Heart right ventricle (tissue), 16 donors: ENCODE data around the gene FAM83C. TPM values are rescaled to one million over a fixed set of nuclear protein-coding genes. Genes with fewer than 3 reads are reported as not detected.
"Not testable (repeated sequence)": the region's sequence is repeated elsewhere in the genome, so short reads cannot be mapped to it uniquely, and the experiment has no call there.

Experiments used
- ATAC-seq, 8 donors: fragments of 200-7000 bp; cut with Tn5 transposase; one replicate each; pipeline ENCODE4 v1.9.1; 2020; ENCODE audit warnings: mild to moderate bottlenecking in 8 of 8, moderate library complexity in 8 of 8, moderate number of reproducible peaks in 1 of 8
- DNase-seq, 2 donors: peaks; one replicate each; pipeline ENCODE4 v3.0.0-alpha.2; 2020
- H3K27ac ChIP-seq, 10 donors: fragments of 200-600 bp; sonication (generic) in 2 of 10; one replicate each; pipeline versions ENCODE4 v1.5.0 to v1.8.0; 2020 to 2022; ENCODE audit warnings: mild to moderate bottlenecking in 3 of 10
- H3K27me3 ChIP-seq, 7 donors: fragments of 200-600 bp; one replicate each; pipeline ENCODE4 v1.8.0; 2021 to 2022; ENCODE audit warnings: mild to moderate bottlenecking in 2 of 7
- H3K36me3 ChIP-seq, 9 donors: fragments of 200-600 bp; sonication (generic) in 1 of 9; one replicate each; pipeline versions ENCODE4 v1.5.0 to v1.8.0; 2020 to 2022; ENCODE audit warnings: mild to moderate bottlenecking in 2 of 9
- H3K4me1 ChIP-seq, 9 donors: fragments of 200-600 bp; sonication (generic) in 1 of 9; one replicate each; pipeline versions ENCODE4 v1.5.0 to v1.8.0; 2020 to 2022; ENCODE audit warnings: mild to moderate bottlenecking in 4 of 9
- H3K4me3 ChIP-seq, 10 donors: fragments of 200-600 bp; sonication (generic) in 2 of 10; one replicate each; pipeline versions ENCODE4 v1.5.0 to v1.8.0; 2020 to 2022; ENCODE audit warnings: mild to moderate bottlenecking in 7 of 10, moderate library complexity in 2 of 10
- H3K9me3 ChIP-seq, 11 donors: fragments of 200-600 bp in 10 of 11; sonication (generic) in 2 of 11; one replicate each; pipeline versions ENCODE4 v1.5.0 to v1.8.0; 2013 to 2022; ENCODE audit warnings: mild to moderate bottlenecking in 2 of 11, control low read depth in 1 of 11, moderate library complexity in 1 of 11
- WGBS, 2 donors: extraction: QIAGEN DNeasy Blood & Tissue Kit; methylation state at CpG; one replicate each; pipeline ENCODE4 v1.1.7; 2013; ENCODE audit warnings: inconsistent platforms in 1 of 2; 5-methylcytosine and 5-hydroxymethylcytosine counted together
- intact Hi-C, 10 donors: fragments of 100-400 bp; cut with DNase I; formaldehyde crosslinking; loops; one replicate each; pipeline versions ENCODE4 v1.11.1 to v1.14.2; 2022
- polyA plus RNA-seq, 2 donors: library from polyadenylated mRNA; stranded (reverse); fragments of 200-250 nt; gene quantifications; one replicate each; pipeline ENCODE4 v1.2.3, GENCODE V29; 2013
- total RNA-seq, 10 donors: library from RNA; stranded (reverse); fragmentation: NEBNext Ultra II Directional in 3 of 10; extraction: Animal tissue kit (Norgen Biotek cat#: 25700) in 3 of 10; gene quantifications; one replicate each; pipeline versions ENCODE4 v1.2.1 to v1.2.4, GENCODE V29; 2021 to 2023
- TF ChIP-seq, protein P1 (sequence below), 9 donors: fragments of 200-600 bp; sonication (generic) in 2 of 9; IDR thresholded peaks; one replicate each; pipeline versions ENCODE4 v1.5.0 to v1.8.0; 2021 to 2022; ENCODE audit warnings: antibody characterized with exemption in 9 of 9, mild to moderate bottlenecking in 5 of 9, moderate library complexity in 1 of 9
- donor health status: Arrhythmogenic right ventricular cardiomyopathy.
- donor health status: ischemic (EF 13 %, LVEDD 7.1; RV severe dilation, severe dysfunction).
- donor health status: healthy with polysubstance abuse.
- donor health status: DM: no; HTN: yes; CAD: no.
- donor health status: DM: no; HTN: no; CAD: no.
- donor health status: ischemic (EF 25% LVEDD 6.9; RV normal size, moderate dysfunction).
- donor health status: ischemic (EF 25% LVEDD 5.7; RV mildly dilated, moderate dysfunction).
- donor health status: healthy.
- donor health status: DM: yes; HTN: yes; CAD: no.
- donor health status: Ischemic cardiomyopathy.
- donor health status: ischemic (EF 35%, LVEDD 5.7; RV mildly dilated, moderate dysfunction).
- donor health status: nonischemic (EF 11% LVEDD 7.7; RV severe dilation, severe dysfunction).
- donor health status: DM: yes; HTN: yes; CAD: no.
- donor health status: PGD.
- donor health status: ischemic (EF 29% LVEDD 5.4; RV normal size, mild dysfunction).
- donor health status: nonischemic (EF 23%, LVEDD 6.1; RV moderate dilation, normal function).

The FAM83C gene
- total and polyA plus RNA-seq, 12 donors, result 0.03 TPM; not detected in 11

- peaks cover 0 to 22% (median 9%) of the 10 kb centered on the region in 9 donors for H3K4me1 ChIP-seq
- H3K4me3 ChIP-seq, result no peak overlapping the region
- intact Hi-C loops, result loop anchor here in 4 of 10 donors (5.0 to 10.0 kb wide), 5 partner anchors 120 to 432 kb away; partner anchors contain the start of genes EDEM2 (in 3 of the 4) and TRPC4AP (in 1 of the 4)
- no peaks in the 10 kb centered on the region for H3K9me3 ChIP-seq
- 89 to 91% methylated on average over 16 of the region's 16 CpGs for WGBS, 2 donors
- peaks cover 0 to 76% (median 21%) of the 10 kb centered on the region in 9 donors for H3K36me3 ChIP-seq
- no peak for DNase-seq
- no peak for ATAC-seq
- H3K27ac ChIP-seq, result no peak overlapping the region
- TF ChIP-seq, protein P1, sequence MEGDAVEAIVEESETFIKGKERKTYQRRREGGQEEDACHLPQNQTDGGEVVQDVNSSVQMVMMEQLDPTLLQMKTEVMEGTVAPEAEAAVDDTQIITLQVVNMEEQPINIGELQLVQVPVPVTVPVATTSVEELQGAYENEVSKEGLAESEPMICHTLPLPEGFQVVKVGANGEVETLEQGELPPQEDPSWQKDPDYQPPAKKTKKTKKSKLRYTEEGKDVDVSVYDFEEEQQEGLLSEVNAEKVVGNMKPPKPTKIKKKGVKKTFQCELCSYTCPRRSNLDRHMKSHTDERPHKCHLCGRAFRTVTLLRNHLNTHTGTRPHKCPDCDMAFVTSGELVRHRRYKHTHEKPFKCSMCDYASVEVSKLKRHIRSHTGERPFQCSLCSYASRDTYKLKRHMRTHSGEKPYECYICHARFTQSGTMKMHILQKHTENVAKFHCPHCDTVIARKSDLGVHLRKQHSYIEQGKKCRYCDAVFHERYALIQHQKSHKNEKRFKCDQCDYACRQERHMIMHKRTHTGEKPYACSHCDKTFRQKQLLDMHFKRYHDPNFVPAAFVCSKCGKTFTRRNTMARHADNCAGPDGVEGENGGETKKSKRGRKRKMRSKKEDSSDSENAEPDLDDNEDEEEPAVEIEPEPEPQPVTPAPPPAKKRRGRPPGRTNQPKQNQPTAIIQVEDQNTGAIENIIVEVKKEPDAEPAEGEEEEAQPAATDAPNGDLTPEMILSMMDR (IDR thresholded peaks at IDR 0.05), result no peak
- no peaks in the 10 kb centered on the region for H3K27me3 ChIP-seq
Observed at GRCh38 chr20:35267092-35267491, 25.1 kb downstream of the FAM83C start.

- ATAC-seq (no peak), DNase-seq (no peak)
- Histone ChIP-seq H3K4me3 (no peak overlapping the region), H3K27me3 (no peaks in the 10 kb centered on the region), H3K27ac (no peak overlapping the region), H3K9me3 (no peaks in the 10 kb centered on the region), H3K4me1 (peaks cover 0 to 22% (median 9%) of the 10 kb centered on the region in 9 donors), H3K36me3 (peaks cover 0 to 64% (median 9%) of the 10 kb centered on the region in 9 donors)
- intact Hi-C loops, result loop anchor here in 4 of 10 donors (5.0 to 10.0 kb wide), 5 partner anchors 117 to 430 kb away; partner anchors contain the start of genes EDEM2 (in 3 of the 4) and TRPC4AP (in 1 of the 4)
- WGBS, 2 donors, result 79 to 82% methylated on average over 1 of the region's 1 CpG
- TF ChIP-seq, protein P1 (IDR thresholded peaks at IDR 0.05), result peak in 2 of 9 donors; percentile 10 to 19
Observed at GRCh38 chr20:35264755-35265154, 27.5 kb downstream of the FAM83C start.

DNA sequence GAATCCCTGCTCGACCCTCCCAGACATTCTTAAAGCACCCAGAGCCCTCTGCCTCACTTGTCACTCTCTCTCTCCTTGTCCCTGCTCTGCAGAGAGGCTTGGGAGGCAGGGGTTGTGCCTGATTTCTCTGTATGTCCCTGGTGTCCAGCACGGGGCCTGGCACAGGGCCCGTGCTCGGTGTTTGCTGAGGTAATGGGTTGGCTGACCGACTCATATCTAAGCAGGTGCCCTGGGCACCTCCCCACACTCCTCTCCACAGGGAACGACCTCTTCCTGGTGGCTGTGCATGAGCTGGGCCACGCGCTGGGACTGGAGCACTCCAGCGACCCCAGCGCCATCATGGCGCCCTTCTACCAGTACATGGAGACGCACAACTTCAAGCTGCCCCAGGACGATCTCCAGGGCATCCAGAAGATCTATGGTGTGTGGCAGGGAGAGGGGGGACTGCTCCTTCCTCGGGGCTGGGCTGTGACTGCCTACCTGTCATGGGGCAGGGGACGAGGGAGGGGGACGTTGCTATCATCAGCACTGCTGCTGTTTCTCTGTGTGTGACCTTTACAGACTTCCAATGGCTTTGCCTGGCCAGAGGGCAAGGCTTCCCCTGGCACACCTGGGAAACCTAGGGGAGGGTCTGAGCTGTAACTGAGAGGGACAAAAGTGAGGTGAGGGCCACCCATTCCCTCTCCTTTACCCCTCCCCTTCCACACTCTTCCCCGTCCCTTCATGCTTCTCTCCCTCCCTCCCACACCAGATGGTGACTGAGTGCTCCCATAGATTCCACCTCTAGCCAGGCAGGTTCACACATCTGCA is 28.5 kb downstream of the FAM83C start:
- H3K27ac ChIP-seq, result peak overlapping the region in 5 of 10 donors; percentile 65 to 77 (median 68)
- no peaks in the 10 kb centered on the region for H3K27me3 ChIP-seq
- H3K4me3 ChIP-seq, result no peak overlapping the region
- intact Hi-C loops, result loop anchor here in 3 of 10 donors (10.0 kb wide), 3 partner anchors 119 to 429 kb away; partner anchors contain the start of genes EDEM2 (in 2 of the 3) and TRPC4AP (in 1 of the 3)
- H3K4me1 ChIP-seq, result peaks cover 0 to 15% (median 9%) of the 10 kb centered on the region in 9 donors
- TF ChIP-seq, protein P1 (IDR thresholded peaks at IDR 0.05), result no peak
- ATAC-seq (peak in 7 of 8 donors; percentile 45 to 84 (median 64)), DNase-seq (no peak)
- 71 to 72% methylated on average over 17 of the region's 17 CpGs for WGBS, 2 donors
- no peaks in the 10 kb centered on the region for H3K9me3 ChIP-seq
- peaks cover 0 to 54% (median 4%) of the 10 kb centered on the region in 9 donors for H3K36me3 ChIP-seq

GRCh38 chr20:35262731-35263531 is 29.3 kb downstream of the FAM83C start:
- H3K9me3 ChIP-seq, H3K27me3 ChIP-seq, H3K4me3 ChIP-seq, DNase-seq: not testable (repeated sequence)
- 39 to 55% methylated on average over 5 of the region's 8 CpGs for WGBS, 2 donors
- peak in 7 of 8 donors; percentile 35 to 90 (median 84) for ATAC-seq
- Histone ChIP-seq H3K36me3 (peaks cover 0 to 45% (median 0%) of the 10 kb centered on the region in 9 donors), H3K27ac (peak overlapping the region in 5 of 10 donors; percentile 65 to 77 (median 68)), H3K4me1 (peaks cover 0 to 18% (median 9%) of the 10 kb centered on the region in 9 donors)
- intact Hi-C loops, result loop anchor here in 3 of 10 donors (10.0 kb wide), 3 partner anchors 118 to 428 kb away; partner anchors contain the start of genes EDEM2 (in 2 of the 3) and TRPC4AP (in 1 of the 3)
- TF ChIP-seq, protein P1 (IDR thresholded peaks at IDR 0.05), result peak in 1 of 9 donors; percentile 11

DNA sequence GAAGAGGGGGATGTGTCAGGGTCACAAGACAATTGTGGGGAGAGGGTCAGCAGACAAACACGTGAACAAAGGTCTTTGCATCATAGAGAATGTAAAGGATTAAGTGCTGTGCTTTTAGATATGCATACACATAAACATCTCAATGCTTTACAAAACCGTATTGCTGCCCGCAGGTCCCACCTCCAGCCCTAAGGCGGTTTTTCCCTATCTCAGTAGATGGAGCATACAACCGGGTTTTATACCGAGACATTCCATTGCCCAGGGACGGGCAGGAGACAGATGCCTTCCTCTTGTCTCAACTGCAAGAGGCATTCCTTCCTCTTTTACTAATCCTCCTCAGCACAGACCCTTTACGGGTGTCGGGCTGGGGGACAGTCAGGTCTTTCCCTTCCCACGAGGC is 29.9 kb downstream of the FAM83C start:
- H3K9me3 ChIP-seq, H3K27me3 ChIP-seq, ATAC-seq, DNase-seq, H3K27ac ChIP-seq, H3K4me3 ChIP-seq: not testable (repeated sequence)
- intact Hi-C loops, result loop anchor here in 3 of 10 donors (10.0 kb wide), 3 partner anchors 118 to 428 kb away; partner anchors contain the start of genes EDEM2 (in 2 of the 3) and TRPC4AP (in 1 of the 3)
- Histone ChIP-seq H3K36me3 (peaks cover 0 to 39% (median 0%) of the 10 kb centered on the region in 9 donors), H3K4me1 (peaks cover 0 to 24% (median 12%) of the 10 kb centered on the region in 9 donors)
- 84 to 86% methylated on average over 7 of the region's 10 CpGs for WGBS, 2 donors
